Fibroblast of upper back skin (primary cell): Measurements from ENCODE around the gene CLEC16A.
"Not testable (repeated sequence)": the region's sequence is repeated elsewhere in the genome, so short reads cannot be mapped to it uniquely, and the experiment has no call there.

ENCODE experiments used
- DNase-seq: peaks from one replicate; pipeline ENCODE4 v3.0.0-alpha.2; 2013

Gene CLEC16A

GRCh38 chr16:11210260-11210659, 265.9 kb downstream of the CLEC16A start:
- no peak for DNase-seq

- DNase-seq = no peak
Measured at GRCh38 chr16:11211061-11211976, 267.0 kb downstream of the CLEC16A start.

GRCh38 chr16:11211977-11212797, 267.8 kb downstream of the CLEC16A start:
- DNase-seq = no peak

DNA sequence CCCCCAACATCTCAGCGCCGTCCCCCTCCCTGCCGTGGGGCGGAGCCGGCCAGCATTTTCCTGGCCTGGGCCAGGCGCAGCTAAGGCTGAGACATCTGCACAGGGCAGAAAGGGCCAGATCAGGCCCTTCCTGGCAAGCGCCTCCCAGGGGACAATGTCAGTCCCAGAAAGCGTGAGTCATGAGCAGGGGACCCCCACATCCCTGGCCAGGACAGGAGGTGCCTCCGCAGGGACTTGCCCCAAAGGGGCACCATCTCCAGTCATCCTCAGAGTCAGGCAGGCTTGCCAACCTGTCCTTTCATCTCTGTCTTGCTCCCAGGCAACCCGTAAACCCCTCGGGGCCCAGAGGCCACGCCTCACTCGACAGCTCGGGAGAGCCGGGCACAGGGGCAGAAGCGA, 268.4 kb downstream of the CLEC16A start:
- no peak for DNase-seq

- DNase-seq = no peak
Measured at GRCh38 chr16:11213373-11213772, 269.0 kb downstream of the CLEC16A start.

- DNase-seq = no peak
Measured at GRCh38 chr16:11213799-11214198, 269.4 kb downstream of the CLEC16A start.

DNA sequence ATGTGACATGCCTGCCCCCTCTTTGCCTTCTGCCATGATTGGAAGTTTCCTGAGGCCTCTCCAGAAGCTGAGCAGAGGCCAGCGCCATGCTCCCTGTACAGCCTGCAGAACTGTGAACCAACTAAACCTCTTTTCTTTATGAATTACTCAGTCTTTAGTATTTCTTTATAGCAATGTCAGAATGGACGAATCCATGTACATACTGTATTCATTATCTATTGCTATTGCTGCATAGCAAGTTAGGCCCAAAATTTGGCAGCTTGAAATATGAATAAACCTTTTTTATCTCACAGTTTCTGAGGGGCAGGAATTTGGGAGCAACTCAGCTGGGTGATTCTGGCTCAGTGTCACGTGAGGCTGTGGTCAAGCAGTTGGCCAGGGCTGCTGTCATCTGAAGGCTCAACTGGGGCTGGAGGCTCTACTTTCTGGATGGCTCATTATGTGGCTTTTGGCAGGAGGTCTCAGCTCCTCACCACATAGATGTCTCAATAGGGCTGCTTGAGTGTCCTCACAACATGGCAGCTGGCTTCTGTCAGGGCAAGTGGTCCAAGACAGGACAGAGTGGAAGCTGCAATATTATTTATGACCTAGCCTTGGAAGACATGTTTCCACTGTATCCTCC, 271.7 kb downstream of the CLEC16A start:
- no peak for DNase-seq

DNA sequence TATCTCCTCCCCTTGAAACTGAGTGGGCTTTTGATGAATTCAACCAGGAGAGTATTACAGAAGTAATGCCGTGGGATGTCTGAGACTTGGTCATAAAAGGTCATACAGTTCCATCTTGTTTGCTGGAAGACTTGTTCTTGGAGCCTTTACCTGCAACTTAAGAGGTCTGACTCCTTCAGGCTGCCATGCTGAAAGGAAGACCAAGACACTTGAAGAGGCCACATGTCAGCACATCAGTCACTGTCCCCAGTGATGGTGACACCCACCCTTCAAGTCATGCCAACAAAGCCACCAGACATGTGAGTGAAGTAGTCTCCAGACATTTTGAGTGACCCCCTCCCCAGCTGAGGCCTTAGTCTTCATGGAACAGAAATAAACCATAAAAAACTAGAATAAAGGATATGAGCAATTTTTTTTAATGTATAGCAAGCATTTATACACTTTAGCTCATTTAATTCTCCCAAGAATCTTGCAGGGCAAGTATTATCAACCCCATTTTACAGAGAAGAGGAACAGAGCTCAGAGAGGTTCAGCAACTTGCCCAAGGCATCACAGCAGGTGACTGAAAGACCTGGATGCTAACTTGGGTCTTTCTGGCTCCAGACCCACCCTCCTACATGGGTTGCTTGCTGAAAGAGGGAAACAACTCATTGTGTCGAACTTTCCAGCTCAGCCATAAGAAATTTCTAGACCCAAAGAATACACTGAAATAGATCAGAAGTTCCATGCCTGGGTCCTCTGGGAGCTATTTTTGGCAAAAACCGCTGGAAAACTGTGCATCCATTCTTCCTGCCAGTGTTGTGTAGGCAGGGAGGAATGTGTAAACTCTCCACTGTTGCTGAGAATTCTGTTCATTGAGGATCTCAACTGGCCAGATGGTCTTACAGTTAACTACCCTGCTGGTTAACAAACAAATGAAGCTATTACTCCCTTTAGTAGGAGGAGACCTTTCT, 273.6 kb downstream of the CLEC16A start:
- DNase-seq = no peak

DNA sequence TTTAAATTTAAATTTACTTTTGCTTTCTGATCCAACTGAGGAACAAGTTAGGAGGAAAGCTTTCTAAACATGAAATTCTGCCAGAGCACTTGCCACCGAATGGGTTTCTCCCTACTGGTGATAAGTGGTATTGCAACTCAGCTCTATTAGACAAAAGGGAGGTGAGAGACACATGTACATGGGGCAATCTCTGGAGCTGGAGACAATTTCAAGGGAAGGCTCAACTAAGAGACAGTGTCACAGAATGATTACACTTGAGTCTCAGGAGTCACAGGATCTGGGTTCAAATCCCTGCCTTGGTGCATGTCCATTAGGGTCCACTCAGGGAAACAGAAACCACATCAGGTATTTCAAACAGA, 274.2 kb downstream of the CLEC16A start:
- DNase-seq = no peak

- DNase-seq = no peak
Measured at GRCh38 chr16:11219178-11219577, 274.8 kb downstream of the CLEC16A start.

DNA sequence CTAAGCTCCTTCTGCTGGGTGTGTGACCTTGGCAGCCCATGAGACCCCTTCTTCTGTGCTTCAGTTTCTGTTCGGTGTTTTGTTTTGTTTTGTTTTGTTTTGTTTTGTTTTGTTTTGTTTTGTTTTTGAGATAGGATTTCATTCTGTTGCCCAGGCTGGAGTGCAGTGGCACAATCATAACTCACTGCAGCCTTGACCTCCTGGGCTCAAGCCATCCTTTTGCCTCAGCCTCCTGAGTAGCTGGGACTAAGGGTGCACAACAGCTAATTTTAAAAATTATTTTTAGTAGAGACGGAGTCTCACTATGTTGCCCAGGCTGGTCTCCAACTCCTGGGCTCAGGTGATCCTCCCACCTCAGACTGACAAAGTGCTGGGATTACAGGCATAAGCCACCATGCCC, 276.1 kb downstream of the CLEC16A start:
- DNase-seq = not testable (repeated sequence)

- no peak for DNase-seq
Measured at GRCh38 chr16:11224096-11224893, 279.9 kb downstream of the CLEC16A start.

DNA sequence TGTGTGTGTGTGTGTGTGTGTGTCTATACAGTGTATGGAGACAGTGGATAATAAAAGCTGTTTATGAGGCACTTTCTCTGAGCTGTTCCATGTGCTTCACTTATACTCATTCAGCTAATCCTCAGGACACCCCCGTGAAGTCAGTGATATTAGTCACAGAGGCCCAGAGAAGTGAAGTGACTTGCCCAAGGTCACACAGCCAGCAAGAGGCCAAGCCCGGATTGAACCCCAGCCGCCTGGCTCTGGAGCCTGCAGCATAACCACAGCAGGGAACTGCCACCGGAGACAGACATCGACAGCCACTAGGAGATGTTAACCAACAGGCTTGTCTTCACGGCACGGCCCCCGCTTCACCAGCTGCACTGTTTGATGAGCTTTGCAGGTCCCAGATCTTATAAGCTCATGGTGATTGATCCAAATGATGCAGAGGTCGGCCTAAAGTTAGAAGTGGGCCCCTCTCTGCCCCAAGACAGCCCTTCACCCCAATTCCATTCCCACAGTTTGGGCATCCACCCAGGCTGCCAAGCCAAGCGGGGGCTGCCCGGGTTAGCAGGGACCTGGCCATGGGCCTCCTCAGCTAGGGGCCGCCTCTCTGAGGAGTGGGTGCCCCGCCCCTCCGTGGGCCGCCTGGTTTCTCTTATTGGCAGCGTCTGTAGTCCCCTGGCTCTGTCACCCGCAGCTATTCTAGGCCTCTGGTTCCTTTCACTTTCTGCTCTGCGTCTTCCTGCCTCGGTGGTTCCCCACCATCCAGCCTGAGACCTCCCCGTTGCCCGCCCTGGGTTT, 280.7 kb downstream of the CLEC16A start:
- no peak for DNase-seq

GRCh38 chr16:11225677-11226549, 281.5 kb downstream of the CLEC16A start:
- no peak for DNase-seq

- DNase-seq = no peak
Measured at GRCh38 chr16:11229432-11229831, 285.1 kb downstream of the CLEC16A start.

GRCh38 chr16:11229906-11230305, 285.5 kb downstream of the CLEC16A start:
- no peak for DNase-seq

GRCh38 chr16:11231367-11231970, 287.1 kb downstream of the CLEC16A start:
- no peak for DNase-seq
